NCI-H2227 (cell line): Measurements from ENCODE around the gene WNT5A.
"Not testable (repeated sequence)": the region's sequence is repeated elsewhere in the genome, so short reads cannot be mapped to it uniquely, and the experiment has no call there.

Experiments
- DNase-seq: peaks from one replicate; lab custom pipeline; 2025; ENCODE audit not compliant: unreplicated experiment; lab: John Stamatoyannopoulos, UW

The WNT5A gene

GRCh38 chr3:55507808-55508207 is 20.7 kb upstream of the WNT5A start:
- no peak for DNase-seq

GRCh38 chr3:55505776-55506175 is 18.7 kb upstream of the WNT5A start:
- no peak for DNase-seq

DNA sequence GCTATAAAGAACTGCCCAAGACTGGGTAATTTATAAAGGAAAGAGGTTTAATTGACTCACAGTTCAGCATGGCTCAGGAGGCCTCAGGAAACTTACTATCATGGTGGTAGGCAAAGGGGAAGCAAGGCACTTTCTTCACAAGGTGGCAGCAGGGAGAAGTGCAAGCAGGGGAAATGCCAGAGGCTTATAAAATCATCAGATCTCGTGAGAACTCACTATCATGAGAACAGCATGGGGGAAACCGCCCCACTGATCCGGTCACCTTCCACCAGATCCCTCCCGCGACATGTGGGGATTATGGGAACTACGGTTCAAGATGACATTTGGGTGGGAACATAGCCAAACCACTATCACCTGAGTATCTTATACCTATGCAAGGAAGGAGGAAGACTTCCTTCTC is 18.0 kb upstream of the WNT5A start:
- DNase-seq: not testable (repeated sequence)

GRCh38 chr3:55501905-55502304 is 14.8 kb upstream of the WNT5A start:
- no peak for DNase-seq

DNA sequence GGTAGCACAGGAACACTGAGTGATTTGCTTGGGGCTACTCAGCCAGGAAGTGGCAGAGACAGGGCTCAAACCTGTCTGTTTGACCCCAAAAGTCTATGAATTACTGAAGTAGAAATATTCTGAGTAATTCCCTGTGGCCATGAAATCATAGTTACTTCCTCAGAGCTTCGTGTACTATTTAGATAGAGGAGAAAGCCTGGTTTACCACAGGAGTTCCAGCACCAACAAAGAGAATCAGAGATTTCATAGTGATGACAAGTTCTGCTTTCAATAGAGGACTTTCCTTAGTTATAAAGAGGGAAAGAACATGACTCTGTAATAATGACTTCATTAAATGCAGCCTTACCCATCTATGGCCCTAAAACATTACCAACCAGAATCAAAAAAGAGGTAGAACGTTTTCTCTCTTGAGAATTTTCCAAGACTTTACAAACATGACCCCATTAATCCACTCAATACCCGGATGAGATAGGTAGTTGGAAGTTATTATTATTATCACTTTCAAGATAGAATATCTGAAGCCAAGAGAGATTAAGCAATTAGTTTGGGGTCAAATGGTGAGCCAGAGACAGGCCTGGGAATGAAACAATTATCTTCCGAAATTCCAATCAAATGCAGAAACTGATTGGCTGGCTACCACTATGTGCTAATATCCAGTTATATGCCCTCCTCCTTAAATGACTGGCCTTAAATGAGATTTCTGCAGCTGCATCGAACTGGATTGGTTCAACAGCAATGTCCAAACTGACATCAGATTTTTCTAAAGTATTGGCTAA is 13.6 kb upstream of the WNT5A start:
- no peak for DNase-seq

DNA sequence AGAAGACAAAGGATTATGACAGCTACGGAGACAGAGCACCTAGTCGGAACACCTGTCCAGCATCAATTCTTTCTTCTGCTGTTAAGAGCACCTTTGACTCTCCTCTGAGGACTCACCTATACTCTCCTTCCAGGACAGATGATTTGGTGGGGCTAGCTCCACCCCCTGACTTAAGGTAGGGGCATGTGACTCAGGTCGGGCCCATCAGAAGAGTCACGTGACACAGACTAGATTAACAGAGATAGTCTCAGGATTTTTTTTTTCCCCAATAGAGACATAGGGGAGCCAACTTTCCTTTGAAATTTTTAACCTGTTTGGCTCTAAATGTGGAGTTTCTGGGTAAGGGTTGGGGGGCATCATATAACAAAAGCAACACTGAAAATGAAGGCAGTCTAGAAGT is 11.4 kb upstream of the WNT5A start:
- DNase-seq: no peak

GRCh38 chr3:55497250-55497649 is 10.1 kb upstream of the WNT5A start:
- no peak for DNase-seq

DNA sequence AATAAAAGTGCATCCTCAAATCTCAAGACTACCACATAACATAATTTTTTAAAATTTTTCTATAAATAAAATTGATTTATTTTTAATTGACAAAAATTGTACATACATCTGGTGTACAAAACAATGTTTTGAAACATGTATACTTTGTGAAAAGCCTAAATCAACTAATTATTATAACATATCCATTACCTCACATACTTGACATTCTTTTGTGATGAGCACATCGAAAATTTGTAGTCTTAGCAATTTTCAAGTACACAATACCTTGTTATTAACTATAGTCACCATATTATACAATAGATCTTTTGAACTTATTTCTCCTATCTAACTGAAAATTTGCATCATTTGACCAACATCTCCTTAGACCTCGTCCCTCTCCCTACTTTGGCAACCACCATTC is 7.9 kb upstream of the WNT5A start:
- DNase-seq: no peak

DNA sequence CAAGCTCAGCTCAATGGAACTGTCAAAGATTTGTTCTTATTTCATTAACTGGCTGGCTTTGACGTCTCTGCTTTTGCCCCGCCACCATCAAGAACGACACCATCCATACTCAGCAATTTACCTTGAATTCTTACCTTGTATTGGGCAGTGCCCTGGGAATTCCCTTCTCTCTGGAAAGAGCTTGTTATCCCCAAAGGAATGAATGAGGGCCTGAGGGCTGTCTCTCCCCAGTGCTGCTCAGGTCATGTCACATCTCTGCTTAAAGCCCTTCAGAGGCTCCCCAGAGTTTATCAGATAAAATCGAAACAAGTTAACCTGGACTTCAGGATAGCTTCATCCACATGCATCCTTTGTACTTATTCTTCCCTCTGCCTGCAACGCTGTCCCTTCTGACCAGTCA is 5.9 kb upstream of the WNT5A start:
- DNase-seq: no peak

DNA sequence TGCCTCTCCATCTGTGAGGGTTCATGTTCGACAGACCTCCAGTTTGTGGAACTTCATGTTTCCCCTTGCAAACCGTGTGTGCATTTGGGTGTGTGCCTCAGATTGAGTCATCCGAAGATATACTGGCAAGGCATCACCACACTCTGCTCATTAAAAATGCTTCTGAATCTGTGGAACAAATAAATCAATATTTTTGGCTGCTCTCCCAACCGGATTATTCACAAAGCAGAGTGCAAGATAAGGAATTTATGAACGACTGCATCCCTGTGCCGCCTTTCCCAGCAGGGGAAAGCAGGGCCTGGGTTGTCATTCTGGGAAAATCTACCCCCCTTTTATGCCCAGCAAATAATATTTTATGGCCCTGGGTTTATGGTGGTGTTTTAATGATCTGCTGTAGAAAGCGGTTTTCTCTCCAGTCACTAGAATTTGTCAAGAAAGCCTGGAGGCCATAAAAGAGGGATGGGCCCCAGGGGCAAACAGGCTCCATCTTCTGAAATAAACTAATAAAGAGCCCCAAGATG is 4.2 kb upstream of the WNT5A start:
- DNase-seq: no peak

GRCh38 chr3:55490276-55490913 is 3.3 kb upstream of the WNT5A start:
- DNase-seq: no peak

GRCh38 chr3:55489798-55490132 is 2.7 kb upstream of the WNT5A start:
- DNase-seq: peak; percentile 44

DNA sequence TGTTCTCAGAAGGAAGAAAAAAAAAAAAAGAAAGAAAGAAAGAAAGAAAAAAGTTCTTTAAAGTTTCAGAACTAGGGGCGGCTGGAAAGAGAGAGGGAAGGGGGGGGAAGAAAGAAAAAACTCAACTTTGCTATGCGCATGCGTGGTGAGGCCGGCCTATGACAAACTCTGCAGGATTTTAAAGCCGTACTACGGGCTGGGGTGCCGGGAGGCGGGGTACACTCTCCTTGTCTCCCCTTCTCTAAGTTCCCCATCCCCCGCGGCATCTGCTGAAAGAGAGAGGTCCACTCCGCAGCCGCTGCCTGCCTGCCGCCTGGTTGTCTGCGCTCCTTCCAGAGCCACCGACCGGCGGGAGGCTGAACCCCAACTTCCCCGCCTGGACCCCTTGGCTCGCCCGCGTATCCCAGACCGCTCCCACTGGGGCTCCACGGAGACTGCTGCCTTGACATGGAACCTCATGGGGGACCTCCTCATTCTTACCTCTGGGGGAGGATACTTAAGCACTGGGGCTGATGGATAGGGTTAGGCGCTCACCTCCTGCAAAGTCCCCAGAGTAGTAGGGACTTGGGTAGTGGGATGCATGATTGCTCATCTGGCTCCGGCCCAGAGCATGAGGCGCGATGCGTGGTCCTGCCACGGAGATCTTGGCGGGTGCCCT is 1.4 kb upstream of the WNT5A start:
- peak; percentile 22 for DNase-seq

GRCh38 chr3:55487381-55488241 is 505 bp upstream of the WNT5A start:
- peak; percentile 54 for DNase-seq

- peak; percentile 29 for DNase-seq
Observed at GRCh38 chr3:55486101-55486856, 827 bp downstream of the WNT5A start.

GRCh38 chr3:55484801-55485791 is 2.0 kb downstream of the WNT5A start:
- DNase-seq: peak; percentile 83

- DNase-seq: no peak
Observed at GRCh38 chr3:55484191-55484689, 2.9 kb downstream of the WNT5A start.

- no peak for DNase-seq
Observed at GRCh38 chr3:55483196-55484095, 3.7 kb downstream of the WNT5A start.
